Dermis blood vessel endothelial cell (primary cell): ENCODE results near the gene CCL21. TPM values are rescaled to one million over a fixed set of nuclear protein-coding genes. Genes with fewer than 3 reads are reported as not detected.
A peak's percentile ranks its signal among the peaks of the same experiment; 100 is the strongest.
"Not testable (repeated sequence)": the region's sequence is repeated elsewhere in the genome, so short reads cannot be mapped to it uniquely, and the experiment has no call there.

Experiments
- DNase-seq: peaks from one replicate; pipeline ENCODE4 v3.0.0; 2010
- total RNA-seq: library from RNA; depleted of rRNA; stranded (reverse); fragments of >200 nt; gene quantifications from 2 replicates; pipeline ENCODE4 v1.2.3, GENCODE V29; 2014

Gene CCL21, protein sequence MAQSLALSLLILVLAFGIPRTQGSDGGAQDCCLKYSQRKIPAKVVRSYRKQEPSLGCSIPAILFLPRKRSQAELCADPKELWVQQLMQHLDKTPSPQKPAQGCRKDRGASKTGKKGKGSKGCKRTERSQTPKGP
- total RNA-seq = 1.4 and 2.5 TPM in 2 replicates

DNA sequence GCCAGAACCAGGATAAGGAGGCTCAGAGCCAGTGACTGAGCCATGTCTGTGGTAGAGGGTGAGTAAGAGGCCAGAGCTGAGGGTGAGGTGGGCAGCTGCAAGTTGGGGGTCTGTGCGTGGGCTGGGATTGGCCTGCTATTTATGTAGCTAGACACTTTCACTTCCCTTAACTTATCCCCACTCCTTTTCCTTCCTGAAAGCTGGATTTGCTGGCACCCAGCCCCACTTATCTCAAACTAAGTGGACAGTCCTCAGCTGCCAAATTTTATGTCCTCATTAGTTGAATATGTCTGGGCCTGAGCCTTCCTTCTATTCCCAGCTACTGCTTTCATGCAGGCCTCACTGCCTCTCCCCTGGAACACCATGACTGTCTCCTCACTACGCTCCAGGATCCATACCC lies at the start of gene CCL21:
TSS of gene CCL21 (minus strand) at position 114 of the 400 bp plus-strand sequence. CDS start at position 44, 70 bp downstream.
- peak; percentile 21 for DNase-seq

DNA sequence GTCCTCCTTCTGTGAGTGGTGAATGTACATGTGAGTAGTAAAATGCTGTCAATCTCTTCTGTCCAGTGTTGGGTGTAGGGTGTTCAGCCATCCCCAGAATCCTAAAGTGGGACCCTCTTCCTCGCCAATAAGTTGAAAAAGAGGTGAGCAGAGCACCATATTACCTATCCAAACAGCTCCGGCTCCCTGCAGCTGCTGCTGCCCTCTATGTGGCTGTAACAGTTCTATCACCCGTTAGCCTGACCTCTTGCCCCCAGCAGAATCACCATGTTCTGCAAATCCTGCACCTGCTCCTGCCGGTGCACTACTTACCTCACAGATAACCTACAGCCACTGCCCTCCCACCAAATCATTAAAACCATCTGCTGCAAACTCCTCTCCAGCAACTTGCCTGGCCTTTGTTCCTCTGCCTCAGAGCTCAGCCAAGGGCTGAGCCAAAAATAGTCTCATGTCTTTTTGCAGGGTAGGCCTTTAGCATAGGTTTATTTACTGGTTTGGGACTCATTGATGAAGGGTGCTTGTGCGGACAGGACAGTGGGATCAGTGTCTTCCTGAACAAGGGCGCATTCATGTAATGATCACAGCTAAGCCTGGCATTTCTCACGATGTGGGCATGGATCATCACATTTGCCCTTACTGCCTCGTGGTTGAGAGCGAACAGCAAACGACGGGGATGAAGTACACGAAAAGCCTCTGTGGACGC lies 49.6 kb upstream of the CCL21 start:
- no peak for DNase-seq

DNA sequence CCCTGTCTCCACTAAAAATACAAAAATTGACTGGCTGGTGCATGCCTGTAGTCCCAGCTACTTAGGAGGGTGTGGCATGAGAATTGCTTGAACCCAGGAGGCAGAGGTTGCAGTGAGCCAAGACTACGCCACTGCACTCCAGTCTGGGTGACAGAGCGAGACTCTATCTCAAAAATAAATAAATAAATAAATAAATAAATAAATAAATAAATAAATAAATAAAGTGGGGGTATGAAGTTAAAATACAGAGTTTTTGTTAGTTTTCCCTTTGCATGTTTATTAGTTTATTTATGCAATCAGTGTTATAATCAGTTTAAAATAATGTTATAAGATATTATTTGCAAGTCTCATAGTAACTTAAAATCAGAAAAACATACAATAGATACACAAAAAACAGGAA lies 40.4 kb upstream of the CCL21 start:
- not testable (repeated sequence) for DNase-seq

DNA sequence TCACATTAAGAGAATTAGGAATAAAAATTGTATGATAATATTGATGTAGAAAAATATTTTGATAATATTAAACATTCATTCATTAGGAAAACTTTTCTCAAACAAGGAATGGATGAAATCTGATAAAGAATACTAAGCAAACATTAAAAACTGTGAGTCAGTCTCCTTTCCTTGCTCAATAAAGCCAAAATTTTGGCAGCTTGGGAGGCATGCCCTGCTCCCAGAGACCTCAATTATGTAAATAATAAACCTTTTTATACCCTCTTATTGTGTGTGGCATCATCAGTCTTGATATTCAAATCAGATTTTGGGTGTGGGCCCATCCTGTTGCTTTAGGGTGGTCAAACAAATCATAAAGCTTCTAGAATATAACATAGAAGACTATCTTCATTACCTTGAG lies 36.6 kb upstream of the CCL21 start:
- DNase-seq = no peak

DNA sequence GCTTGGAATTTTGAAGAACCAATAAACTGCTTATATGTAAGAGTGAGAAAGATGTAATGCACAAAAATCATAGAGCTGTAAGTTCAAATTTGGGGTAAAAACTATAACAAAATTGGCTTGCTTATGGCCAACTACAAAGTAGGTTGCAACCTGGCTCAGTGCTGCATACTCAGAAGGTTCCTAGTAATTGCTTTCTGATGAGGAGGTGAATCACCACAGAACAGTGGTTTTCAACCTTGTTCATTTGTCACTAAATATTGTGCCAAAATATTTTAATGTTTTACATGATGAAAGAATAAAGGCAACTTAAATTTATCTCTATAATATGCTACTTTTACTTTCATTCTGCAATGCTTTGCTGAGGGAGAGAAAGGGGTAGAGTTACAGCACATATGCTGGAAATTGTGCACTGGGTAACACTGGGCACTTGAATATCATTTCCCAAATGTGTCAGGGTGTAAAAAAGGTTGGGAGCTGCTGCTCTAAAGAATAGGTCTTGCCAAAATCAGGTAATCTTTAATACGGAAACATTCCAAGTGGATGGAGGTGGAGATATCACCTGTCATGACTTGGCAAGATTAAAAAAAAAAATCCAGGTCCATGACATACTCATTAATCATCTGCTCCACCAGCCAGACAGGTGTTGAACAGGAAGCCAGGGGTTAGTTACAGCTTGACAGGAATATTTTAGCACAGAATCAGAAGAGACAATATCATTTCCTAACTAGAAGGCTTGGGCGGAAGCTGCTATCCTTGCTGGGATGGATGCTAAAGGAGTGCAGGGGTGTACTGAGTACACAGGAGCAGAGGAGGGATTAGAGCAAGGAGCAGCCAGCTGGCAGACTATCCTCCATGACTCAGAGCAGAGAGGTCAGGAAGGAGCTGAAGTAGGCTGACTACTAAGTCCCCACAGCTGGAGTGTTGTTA lies 34.6 kb upstream of the CCL21 start:
- DNase-seq = peak; percentile 4

DNA sequence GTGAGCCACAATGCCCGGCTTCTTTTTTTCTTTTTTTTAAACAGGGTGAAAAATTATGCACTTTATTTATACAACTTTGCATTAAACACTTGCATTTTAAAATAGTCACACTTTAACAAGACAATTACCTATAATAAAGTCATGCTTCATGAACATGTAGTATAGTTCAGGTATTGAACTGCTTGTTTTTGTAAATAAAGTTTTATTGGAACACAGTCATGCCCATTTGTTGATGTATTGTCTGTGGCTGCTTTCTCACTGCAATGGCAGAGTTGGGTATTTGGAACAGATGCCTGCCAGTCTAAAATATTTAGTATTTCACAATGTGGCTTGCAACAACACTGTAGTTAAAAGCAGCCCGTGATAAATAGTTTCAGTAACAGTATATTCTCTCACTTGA lies 32.8 kb upstream of the CCL21 start:
- DNase-seq = no peak

DNA sequence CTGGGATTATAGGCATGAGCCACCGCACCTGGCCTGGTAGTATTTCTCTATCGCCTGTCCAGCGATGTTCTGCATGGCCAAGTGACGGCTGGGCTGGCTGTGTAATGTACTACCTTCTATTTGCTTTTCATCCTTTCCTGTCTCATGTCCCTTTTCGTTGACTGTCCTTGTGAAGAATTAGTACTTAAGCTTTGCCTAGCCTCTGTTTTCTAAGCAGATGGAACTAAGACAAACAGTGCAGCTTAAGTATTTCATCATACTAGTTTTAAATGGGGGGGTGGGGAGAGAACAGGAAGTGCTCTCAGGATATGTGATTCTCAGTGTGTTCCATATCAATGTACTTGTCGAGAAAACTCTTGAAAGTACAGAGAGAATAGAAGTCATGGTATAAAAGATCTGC lies 31.7 kb upstream of the CCL21 start:
- no peak for DNase-seq

DNA sequence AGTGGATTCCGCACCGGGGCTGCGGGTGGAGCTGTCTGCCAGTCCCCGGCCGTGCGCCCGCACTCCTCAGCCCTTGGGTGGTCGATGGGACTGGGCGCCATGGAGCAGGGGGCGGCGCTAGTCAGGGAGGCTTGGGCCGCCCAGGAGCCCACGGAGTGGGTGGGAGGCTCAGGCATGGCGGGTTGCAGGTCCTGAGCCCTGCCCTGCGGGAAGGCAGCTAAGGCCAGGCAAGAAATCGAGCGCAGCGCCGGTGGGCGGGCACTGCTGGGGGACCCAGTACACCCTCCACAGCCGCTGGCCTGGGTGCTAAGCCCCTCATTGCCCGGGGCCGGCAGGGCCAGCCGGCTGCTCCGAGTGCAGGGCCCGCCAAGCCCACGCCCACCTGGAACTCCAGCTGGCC lies 30.2 kb upstream of the CCL21 start:
- DNase-seq = not testable (repeated sequence)

DNA sequence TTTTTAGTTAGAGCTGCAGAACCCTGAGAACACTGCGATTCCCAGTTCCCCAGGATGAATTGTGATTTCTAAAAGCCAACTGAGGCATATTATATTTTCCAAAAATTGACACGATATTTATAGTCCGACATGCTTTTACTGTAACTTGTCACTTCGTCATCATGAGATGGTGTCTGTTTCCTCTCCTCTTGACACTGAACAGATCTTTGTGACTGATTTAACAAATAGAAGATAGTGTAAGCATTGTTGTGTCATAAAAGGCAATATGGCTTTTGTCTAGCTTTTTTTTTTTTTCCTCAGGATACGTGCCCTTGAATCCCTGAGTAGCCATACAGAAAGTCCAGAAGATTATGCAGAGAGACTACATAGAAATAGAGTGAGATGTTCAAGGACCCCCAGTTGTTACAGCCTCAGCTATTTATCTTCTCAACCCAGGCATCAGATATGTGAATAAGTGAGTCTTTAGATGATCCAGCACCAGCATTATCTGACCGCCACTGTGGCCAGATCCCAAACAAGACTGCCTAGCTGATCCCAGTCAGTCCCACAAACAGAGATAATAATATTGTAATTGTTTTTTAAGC lies 27.8 kb upstream of the CCL21 start:
- DNase-seq = no peak

DNA sequence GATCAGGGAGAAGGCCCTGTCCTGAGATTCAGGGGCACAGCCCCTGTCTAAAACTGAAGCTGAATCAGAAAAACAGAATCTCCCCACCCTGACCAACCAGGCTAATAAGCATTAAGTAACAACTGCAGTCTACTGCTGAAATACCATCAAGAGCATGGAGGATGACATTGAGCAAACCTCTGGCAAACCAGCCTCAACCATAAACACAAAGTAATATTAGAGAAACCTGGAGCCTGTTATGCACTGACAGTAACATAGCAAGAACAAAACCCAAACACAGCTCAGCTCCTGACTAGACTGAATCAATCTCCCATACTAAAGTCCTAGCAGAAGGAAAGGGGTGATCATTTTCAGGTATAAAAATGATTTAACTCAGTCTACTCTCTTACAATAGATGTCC lies 24.8 kb upstream of the CCL21 start:
- DNase-seq = no peak

DNA sequence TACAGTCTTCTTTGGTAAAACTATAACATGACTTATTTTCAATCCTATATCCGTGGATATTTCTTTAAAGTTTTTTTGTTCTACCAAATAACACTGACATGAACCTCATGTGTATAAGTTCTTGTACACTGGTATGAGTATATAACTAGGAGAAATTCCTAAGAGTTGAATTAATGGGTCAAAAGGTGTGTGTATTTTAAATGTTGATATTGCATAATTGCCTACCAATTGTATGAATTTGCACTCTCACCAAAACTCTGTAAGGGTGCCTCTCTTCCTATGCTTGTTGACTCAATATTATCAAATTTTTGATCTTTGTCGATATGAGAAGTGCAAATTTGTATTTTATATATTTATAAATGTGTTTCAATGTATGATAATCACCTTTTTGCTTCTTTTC lies 22.9 kb upstream of the CCL21 start:
- no peak for DNase-seq

DNA sequence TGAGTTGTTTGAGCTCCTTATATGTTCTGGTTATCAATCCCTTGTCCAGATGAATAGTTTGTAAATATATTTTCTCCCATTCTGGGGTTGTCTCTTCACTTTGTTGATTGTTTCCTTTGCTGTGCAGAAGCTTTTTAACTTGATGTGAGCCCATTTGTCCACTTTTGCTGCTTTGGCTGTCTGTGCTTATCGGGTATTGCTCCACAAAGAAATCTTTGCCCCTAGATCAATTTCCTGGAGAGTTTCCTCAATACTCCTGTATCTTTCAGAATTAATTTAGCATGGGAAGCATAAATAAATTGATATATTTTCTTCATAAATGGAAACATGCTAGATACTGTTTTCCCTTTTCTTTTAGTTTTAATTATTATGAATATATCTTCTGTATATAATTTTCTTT lies 22.5 kb upstream of the CCL21 start:
- no peak for DNase-seq

DNA sequence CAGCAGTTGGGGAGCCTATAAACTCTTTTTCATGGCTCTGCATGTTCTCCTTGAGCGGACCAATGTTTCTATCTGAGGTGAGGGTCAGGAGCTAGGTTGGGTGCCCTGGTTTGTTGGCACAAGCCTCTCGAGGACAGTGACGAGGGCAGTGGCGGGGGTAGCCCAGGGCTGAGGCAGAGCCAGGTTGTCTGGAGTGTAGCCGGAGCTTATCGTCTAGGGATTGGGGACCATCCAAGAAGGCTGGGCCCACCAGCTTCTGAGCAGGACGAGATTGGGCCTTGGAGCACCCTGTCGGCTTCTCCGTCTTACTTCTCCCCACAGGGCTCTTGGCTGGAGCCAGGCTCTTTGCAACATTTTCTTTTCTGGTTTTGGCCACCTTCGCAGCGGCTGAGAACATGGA lies 13.2 kb upstream of the CCL21 start:
- DNase-seq = no peak

DNA sequence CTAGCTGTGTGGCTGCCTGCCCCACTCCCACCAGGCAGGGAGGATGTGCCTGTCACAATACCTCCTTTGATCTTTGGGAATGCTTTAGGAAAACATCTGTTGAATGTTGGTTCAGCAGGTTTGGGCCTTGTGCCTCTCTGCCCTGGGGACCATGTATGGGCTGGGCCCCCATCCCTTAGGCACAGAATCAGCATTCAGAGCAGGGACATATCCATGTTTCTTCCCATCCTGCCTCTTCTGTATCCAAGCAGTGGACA lies 9.8 kb upstream of the CCL21 start:
- DNase-seq = not testable (repeated sequence)

DNA sequence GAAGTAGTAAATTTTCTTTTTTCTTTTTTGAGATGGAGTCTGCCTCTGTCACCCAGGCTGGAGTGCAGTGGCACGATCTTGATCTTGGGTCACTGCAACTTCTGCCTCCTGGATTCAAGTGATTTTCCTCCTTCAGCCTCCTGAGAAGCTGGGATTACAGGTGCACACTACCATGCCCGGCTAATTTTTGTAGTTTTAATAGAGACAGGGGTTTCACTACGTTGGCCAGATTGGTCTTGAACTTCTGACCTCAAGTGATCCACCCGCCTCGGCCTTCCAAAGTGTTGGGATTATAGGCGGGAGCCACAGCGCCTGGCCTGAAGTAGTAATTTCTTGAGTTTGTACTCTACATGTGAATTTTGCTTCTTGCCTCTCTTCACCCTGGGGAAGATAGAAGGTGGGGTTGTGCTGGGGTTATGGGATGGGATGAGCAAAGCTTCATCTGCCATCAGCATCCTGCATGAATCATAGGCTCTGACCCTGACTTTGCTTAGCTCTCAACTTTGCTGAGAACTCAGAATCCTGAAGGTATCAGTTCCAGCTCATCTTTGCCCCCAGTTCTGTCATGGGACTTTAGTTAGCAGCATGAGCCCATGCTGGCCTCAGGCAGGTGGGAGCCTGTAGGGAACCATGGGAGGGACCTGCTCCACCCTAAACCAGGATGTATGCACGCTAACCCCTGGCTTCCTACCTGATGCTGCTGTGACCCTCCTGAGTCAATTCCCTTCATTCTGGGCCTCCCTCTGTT lies 9.3 kb upstream of the CCL21 start:
- no peak for DNase-seq

DNA sequence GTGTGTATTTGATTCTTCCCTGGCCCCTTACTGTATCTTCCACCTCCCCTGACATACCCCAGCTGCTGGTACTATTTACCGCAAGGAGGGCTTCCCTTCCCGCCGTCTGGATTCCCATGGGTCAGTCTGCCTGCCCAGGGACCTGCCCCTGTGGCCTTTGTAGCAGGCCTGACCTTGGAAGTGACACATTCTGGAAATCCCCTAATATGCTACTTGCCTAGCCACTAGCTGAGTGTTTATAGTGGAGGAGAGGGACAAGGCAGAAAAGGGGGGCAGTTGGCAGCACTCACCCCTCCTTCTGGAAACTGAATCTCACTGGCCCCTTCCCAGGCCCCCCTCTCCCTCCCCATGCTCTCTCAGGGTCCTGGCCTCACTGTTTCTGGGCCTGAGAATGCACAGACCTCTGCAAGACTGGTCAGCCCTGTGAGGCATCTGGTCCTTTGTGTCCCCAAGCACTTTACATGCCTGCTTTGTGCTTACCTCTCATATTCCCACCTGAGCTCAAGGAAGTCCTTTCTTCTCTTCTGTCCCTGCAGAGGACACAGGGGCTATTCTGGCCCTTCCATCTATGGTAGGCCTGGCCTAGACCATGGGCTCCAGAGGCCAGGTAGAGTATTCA lies 8.2 kb upstream of the CCL21 start:
- peak; percentile 10 for DNase-seq

DNA sequence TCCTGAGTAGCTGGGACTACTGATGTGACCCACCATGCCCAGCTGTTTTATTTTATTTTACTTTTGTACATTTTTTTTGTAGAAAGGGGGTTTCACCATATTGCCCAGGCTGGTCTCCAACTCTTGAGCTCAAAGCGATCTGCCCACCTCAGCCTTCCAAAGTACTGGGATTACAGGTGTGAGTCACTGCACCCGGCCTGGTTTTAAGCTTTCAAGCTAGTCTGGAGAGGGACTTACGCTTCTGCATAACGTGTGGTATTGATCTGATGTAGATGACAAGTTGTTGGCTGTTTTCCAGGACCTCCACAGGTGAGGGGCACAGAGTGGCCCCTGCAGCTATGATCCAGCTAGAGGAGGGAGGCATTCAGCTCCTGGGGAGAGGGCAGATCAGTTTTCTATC lies 6.8 kb upstream of the CCL21 start:
- DNase-seq = no peak

DNA sequence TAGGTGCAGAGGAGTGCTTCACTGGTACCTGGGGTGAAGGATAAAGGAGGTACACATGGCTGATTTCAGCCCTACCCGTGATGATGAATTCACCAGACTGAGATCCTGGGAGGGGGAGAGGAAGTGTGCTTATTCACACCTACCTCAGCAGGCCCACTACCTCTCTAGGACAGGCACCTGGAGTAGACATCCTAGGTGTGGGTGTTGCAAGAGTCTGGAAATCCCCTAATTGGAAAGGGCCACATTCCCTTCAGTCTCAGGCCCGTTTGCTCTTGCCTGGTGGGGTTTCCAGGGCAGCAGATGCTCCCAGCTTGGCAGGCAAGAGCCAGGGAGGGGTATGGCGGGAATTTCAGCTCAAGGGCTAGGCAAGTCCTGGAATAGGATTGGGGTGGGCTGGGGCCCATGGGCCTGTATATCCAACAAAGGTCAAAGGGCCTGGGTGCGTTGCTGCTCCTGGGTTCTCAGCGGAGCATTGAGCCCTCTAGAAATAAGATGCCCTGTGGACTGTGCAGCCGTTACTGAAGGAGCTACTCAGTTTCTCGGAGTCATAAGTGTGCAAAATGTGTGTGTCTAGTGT lies 5.8 kb upstream of the CCL21 start:
- DNase-seq = no peak

DNA sequence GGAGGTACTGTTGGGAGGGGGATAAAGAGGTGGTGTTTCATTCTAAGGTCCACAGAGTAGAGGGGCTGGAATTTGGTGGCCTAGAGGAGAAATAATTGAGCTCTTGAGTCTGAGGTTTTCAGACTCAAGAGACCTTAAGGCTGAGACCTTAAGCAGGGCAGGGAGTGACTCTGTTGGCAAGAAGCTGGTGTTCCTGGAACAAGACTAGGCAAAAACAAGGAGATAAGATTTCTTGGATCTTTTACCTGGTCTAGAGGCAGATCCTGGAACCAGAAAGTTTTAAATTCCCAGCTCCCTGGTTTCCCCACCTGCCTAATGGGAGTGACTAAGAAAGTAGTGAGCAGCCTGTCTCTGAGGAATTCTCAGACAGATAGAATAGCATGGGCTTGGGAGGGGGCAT lies 4.1 kb upstream of the CCL21 start:
- no peak for DNase-seq

DNA sequence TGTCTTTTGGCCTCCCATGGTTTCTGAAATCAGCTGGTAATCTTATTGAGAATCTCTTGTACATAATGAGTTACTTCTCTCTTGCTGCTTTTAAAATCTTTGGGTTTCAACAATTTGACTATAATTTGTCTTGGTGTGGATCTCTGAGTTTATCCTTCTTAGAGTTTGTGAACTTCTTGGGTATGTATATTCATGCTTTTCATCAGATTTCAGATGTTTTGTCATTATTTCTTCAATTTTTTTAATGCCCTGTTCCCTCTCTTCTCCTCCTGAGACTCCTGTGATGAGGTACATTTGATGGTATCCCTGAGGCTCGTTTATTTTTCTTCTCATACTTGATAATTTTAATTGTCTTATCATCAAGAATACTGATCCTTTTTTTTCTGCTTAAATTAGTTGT lies 2.2 kb upstream of the CCL21 start:
- DNase-seq = no peak

DNA sequence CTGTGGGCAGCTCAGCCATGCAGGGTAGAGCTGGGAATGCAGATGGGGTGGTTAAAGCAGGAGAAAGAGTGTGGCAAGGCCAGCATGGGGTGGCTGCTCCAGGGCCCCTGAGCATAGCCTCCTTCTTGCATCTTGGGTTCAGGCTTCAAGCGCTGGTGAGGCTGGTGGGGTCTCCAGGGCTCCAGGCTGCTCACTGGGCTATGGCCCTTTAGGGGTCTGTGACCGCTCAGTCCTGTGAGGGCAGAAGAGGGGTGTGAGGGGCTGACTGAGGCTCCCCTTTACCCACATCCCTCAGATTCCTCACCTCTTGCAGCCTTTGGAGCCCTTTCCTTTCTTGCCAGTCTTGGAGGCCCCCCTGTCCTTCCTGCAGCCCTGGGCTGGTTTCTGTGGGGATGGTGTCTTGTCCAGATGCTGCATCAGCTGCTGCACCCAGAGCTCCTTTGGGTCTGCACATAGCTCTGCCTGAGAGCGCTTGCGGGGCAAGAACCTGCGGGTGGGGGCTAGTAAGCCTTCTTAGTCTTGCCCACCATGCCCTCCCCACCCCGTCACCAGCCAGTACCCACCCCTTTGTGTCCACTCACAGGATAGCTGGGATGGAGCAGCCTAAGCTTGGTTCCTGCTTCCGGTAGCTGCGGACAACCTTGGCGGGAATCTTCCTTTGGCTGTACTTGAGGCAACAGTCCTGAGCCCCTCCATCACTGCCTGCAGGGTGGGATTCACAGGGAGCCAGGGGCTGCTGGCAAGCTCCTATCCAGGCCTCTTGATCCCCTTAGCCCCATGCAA lies 549 bp downstream of the CCL21 start:
- DNase-seq = no peak
